Spleen (tissue), 7 donors: Measurements from ENCODE around the gene PHKB.

Experiments used
- CTCF ChIP-seq, 11 experiments: fragments of 200-600 bp in 7 of 11; fragments of 450-650 bp in 4 of 11; sonication (generic) in 4 of 11; IDR thresholded peaks in 8 of 11; conservative IDR thresholded peaks in 3 of 11; 1 replicate in 7 of 11; 2 replicates in 4 of 11; pipeline versions ENCODE4 v1.4.0 to v1.8.0; 2016 to 2021; ENCODE audit warnings: antibody characterized with exemption in 11 of 11, inconsistent platforms in 4 of 11, mild to moderate bottlenecking in 1 of 11
- POLR2A ChIP-seq, 3 donors: fragments of 450-650 bp; IDR thresholded peaks; one replicate each; pipeline ENCODE4 v1.5.1; 2017; ENCODE audit warnings: antibody characterized with exemption in 3 of 3, mild to moderate bottlenecking in 1 of 3
- donor health status: DM: no; HTN: no; CAD: no; lungs with moderate emphysema.
- donor health status: DM: no; HTN: no; CAD: no.
- donor health status: DM: no; HTN: no; CAD: no.

GRCh38 chr16:47644166-47644565 is 183.0 kb downstream of the PHKB start:
- TF ChIP-seq POLR2A (IDR thresholded peaks at IDR 0.05) (no peak), CTCF (IDR thresholded peaks at IDR 0.05 in 8 of 11, conservative IDR thresholded peaks at IDR 0.05 in 3 of 11) (no peak)
